ENCODE measurements around the gene CORO1A.
"Not testable (repeated sequence)": the region's sequence is repeated elsewhere in the genome, so short reads cannot be mapped to it uniquely, and the experiment has no call there.

Gene CORO1A

GRCh38 chr16:30183233-30184095 lies at the start of gene CORO1A:
CORO1A (plus strand) TSS chr16:30183602; CDS start chr16:30185210, 1,608 bp downstream.
- peak; percentile 52 to 55 for ATAC-seq

- no peak for ATAC-seq
Measured at GRCh38 chr16:30136971-30137605, 46.3 kb upstream of the CORO1A start.

GRCh38 chr16:30137897-30138296 lies 45.5 kb upstream of the CORO1A start:
- ATAC-seq = no peak

GRCh38 chr16:30139583-30140481 lies 43.6 kb upstream of the CORO1A start:
- ATAC-seq = no peak

GRCh38 chr16:30141750-30142149 lies 41.7 kb upstream of the CORO1A start:
- peak in 1 of 2 donors; percentile 27 for ATAC-seq

- peak in 1 of 2 donors; percentile 56 for ATAC-seq
Measured at GRCh38 chr16:30142672-30143346, 40.6 kb upstream of the CORO1A start.

DNA sequence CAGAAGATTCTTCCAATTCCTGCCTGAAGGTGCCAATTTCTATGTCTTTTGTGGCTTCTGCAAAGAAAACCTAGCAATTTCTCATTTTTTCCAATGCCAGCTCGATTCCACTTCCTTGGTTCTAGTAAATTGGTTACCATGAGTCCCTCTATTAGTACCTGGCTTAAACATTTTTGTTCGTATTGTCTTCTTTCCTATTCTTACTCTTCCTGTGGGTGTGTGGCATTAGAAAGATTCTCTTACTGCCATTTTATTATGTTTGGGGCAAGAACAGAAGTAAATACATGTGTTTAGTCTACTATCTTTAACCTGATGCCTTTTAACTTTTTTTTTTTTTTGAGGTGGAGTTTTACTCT lies 40.1 kb upstream of the CORO1A start:
- ATAC-seq = no peak

GRCh38 chr16:30144017-30144416 lies 39.4 kb upstream of the CORO1A start:
- no peak for ATAC-seq

- ATAC-seq = no peak
Measured at GRCh38 chr16:30144917-30145316, 38.5 kb upstream of the CORO1A start.

- ATAC-seq = no peak
Measured at GRCh38 chr16:30145657-30146056, 37.7 kb upstream of the CORO1A start.

GRCh38 chr16:30147843-30148510 lies 35.4 kb upstream of the CORO1A start:
- ATAC-seq = no peak

DNA sequence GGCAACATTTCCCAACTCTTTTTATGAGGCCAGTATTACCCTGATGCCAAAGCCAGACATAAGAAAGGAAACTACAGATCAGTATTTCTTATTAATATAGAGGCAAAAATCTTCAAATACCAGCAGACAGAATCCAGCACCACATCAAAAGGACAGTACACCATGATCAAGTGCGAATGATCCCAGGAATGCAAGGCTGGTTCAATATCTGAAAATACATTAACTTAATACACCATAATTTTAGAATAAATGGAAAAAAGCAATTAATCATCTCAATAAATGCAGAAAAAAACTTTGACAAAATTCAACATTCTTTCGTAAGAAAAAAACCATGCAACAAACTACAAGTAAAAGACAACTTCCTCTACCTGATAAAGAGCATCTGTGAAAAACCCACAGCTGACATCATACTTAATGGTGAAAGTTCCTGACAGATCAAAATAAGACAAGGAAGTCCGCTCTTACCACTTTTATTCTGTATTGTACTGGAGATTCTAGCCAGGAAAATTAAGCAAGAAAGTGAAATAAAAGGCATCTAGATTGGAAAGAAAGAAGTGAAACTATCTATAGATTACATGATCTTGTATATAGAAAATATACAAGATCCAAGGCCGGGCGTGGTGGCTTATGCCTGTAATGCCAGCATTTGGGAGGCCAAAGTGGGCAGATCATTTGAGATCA lies 34.0 kb upstream of the CORO1A start:
- ATAC-seq = no peak

GRCh38 chr16:30151091-30151490 lies 32.3 kb upstream of the CORO1A start:
- no peak for ATAC-seq

GRCh38 chr16:30152517-30152916 lies 30.9 kb upstream of the CORO1A start:
- ATAC-seq = no peak

DNA sequence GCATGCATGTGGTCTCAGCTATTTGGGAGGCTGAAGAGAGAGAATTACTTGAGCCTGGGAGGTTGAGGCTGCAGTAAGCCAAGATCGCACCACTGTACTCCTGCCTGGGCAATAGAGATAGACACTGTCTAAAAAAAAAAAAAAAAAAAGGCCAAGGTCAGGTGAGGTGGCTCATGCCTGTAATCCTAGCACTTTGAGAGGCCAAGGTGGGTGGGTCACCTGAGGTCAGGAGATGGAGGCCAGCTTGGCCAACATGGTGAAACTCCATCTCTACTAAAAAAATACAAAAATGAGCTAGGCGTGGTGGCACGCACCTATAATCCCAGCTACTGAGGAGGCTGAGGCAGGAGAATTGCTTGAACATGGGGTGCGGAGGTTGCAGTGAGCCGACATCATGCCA lies 28.2 kb upstream of the CORO1A start:
- ATAC-seq = no peak

- ATAC-seq = no peak
Measured at GRCh38 chr16:30157214-30157613, 26.2 kb upstream of the CORO1A start.

- no peak for ATAC-seq
Measured at GRCh38 chr16:30163538-30163937, 19.9 kb upstream of the CORO1A start.

- ATAC-seq = no peak
Measured at GRCh38 chr16:30166202-30166902, 17.1 kb upstream of the CORO1A start.

DNA sequence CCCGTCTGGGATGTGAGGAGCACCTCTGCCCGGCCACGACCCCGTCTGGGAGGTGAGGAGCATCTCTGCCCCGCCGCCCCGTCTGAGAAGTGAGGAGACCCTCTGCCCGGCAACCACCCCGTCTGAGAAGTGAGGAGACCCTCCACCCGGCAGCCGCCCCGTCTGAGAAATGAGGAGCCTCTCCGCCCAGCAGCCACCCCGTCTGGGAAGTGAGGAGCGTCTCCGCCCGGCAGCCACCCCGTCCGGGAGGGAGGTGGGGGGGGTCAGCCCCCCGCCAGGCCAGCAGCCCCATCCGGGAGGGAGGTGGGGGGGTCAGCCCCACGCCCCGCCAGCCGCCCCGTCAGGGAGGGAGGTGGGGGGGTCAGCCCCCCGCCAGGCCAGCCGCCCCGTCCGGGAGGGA lies 14.7 kb upstream of the CORO1A start:
- not testable (repeated sequence) for ATAC-seq

GRCh38 chr16:30169416-30169815 lies 14.0 kb upstream of the CORO1A start:
- not testable (repeated sequence) for ATAC-seq

DNA sequence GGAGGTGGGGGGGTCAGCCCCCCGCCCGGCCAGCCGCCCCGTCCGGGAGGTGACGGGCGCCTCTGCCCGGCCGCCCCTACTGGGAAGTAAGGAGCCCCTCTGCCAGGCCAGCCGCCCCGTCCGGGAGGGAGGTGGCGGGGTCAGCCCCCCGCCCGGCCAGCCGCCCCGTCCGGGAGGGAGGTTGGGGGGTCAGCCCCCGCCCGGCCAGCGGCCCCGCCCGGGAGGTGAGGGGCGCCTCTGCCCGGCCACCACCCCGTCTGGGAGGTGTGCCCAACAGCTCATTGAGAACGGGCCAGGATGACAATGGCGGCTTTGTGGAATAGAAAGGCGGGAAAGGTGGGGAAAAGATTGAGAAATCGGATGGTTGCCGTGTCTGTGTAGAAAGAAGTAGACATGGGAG lies 13.3 kb upstream of the CORO1A start:
- ATAC-seq = not testable (repeated sequence)

Data from activated CD4-positive, CD25-positive, alpha-beta regulatory T cell treated with anti-CD3 and anti-CD28 coated beads, Interleukin-2, amount 50 U/mL, for 24 hours (primary cell).